HepG2 (cell line): ENCODE data around the gene SCAPER. TPM values are rescaled to one million over a fixed set of nuclear protein-coding genes. Genes with fewer than 3 reads are reported as not detected.
A peak's percentile ranks its signal among the peaks of the same experiment; 100 is the strongest.

Experiments
- ATAC-seq: fragments of 200-7000 bp; cut with Tn5 transposase; 3 replicates; pipeline ENCODE4 v1.9.1; 2020; ENCODE audit warnings: mild to moderate bottlenecking, moderate library complexity
- BruUV-seq: library from RNA; stranded (reverse); fragments of 400-500 nt; replicated peaks from 2 replicates; lab custom pipeline; 2021; lab: Mats Ljungman, UMichigan
- CTCF ChIA-PET: fragments of 300-600 bp; formaldehyde crosslinking; extraction: SDS; loops from one replicate; lab custom pipeline; 2021; ENCODE audit warnings: low total read pairs, inconsistent platforms, low intra/inter-chr PET ratio; lab: Yijun Ruan, JAX
- POLR2A ChIA-PET: fragments of 350-600 bp; sonication (Branson Sonifier 250); formaldehyde crosslinking; loops from one replicate; lab custom pipeline; 2020; ENCODE audit warnings: antibody characterized with exemption, inconsistent platforms; lab: Yijun Ruan, JAX
- DNase-seq: peaks from one replicate; pipeline ENCODE4 v3.0.0-alpha.2; 2015; ENCODE audit warnings: low spot score
- FAIRE-seq: peaks from 3 replicates; lab custom pipeline; 2011; peaks lifted over from hg19 to GRCh38; lab: Jason Lieb, UNC
- H2AFZ ChIP-seq: one replicate; pipeline ENCODE4 v1.6.1; 2011; ENCODE audit warnings: low read length, inconsistent platforms
- H3K27ac ChIP-seq: fragments of 300-600 bp; 3 replicates; pipeline ENCODE4 v1.8.0; 2011; ENCODE audit warnings: mixed run types, mild to moderate bottlenecking, mixed read lengths, low read length, inconsistent platforms; ENCODE audit not compliant: insufficient read depth; ENCODE audit errors: extremely low read length
- H3K27me3 ChIP-seq, 2 experiments: fragments of 200-600 bp in 1 of 2; 2 replicates in 1 of 2; 3 replicates in 1 of 2; pipeline versions ENCODE4 v1.6.0 to v1.8.0; 2011; ENCODE audit warnings: low read length in 2 of 2, mild to moderate bottlenecking in 2 of 2, moderate library complexity in 2 of 2, inconsistent platforms in 1 of 2; ENCODE audit not compliant: insufficient read depth in 2 of 2, control insufficient read depth in 1 of 2
- H3K36me3 ChIP-seq, 2 experiments: fragments of 200-600 bp in 1 of 2; replicated peaks in 1 of 2; 2 replicates in 1 of 2; 3 replicates in 1 of 2; pipeline versions ENCODE4 v1.5.1 to v1.8.0; 2011; ENCODE audit warnings: low read length in 2 of 2, inconsistent platforms in 1 of 2; ENCODE audit not compliant: insufficient read depth in 2 of 2, control insufficient read depth in 1 of 2
- H3K4me1 ChIP-seq: 2 replicates; pipeline ENCODE4 v1.5.1; 2012; ENCODE audit warnings: low read length, inconsistent platforms; ENCODE audit not compliant: insufficient read depth
- H3K4me2 ChIP-seq: 2 replicates; pipeline ENCODE4 v1.6.0; 2011; ENCODE audit warnings: low read depth, low read length, inconsistent platforms
- H3K4me3 ChIP-seq, 3 experiments: fragments of 200-600 bp in 1 of 3; sonication (generic), shearing (Covaris generic) in 1 of 3; replicated peaks in 1 of 3; 2 replicates each; pipeline ENCODE4 v1.5.1; 2011 to 2016; ENCODE audit warnings: low read length in 3 of 3, inconsistent platforms in 2 of 3, low read depth in 2 of 3, mild to moderate bottlenecking in 2 of 3, control low read depth in 1 of 3, mixed read lengths in 1 of 3; ENCODE audit not compliant: insufficient read depth in 1 of 3
- H3K79me2 ChIP-seq: one replicate; pipeline ENCODE4 v1.6.1; 2011; ENCODE audit warnings: low read length, inconsistent platforms; ENCODE audit not compliant: insufficient read depth
- H3K9ac ChIP-seq: 2 replicates; pipeline ENCODE4 v1.6.0; 2011; ENCODE audit warnings: mild to moderate bottlenecking, low read depth, low read length, inconsistent platforms; ENCODE audit not compliant: insufficient read depth
- H3K9me3 ChIP-seq: 2 replicates; pipeline ENCODE4 v1.5.1; 2012; ENCODE audit warnings: mild to moderate bottlenecking, low read length
- H4K20me1 ChIP-seq: 2 replicates; pipeline ENCODE4 v1.6.0; 2011; ENCODE audit warnings: inconsistent platforms, mild to moderate bottlenecking, low read length, moderate library complexity; ENCODE audit not compliant: insufficient read depth
- ATF2 ChIP-seq: sonication (generic); formaldehyde crosslinking; IDR thresholded peaks from 2 replicates; pipeline ENCODE4 v1.4.0; 2020; ENCODE audit warnings: missing genetic modification reagents
- DMAP1 ChIP-seq: IDR thresholded peaks from 2 replicates; pipeline ENCODE4 v1.6.1; 2016
- GLI4 ChIP-seq: sonication (generic); formaldehyde crosslinking; IDR thresholded peaks from 2 replicates; pipeline ENCODE4 v1.5.1; 2020; ENCODE audit warnings: missing genetic modification reagents, mild to moderate bottlenecking, moderate library complexity, borderline replicate concordance
- LBX2 ChIP-seq: sonication (generic); formaldehyde crosslinking; IDR thresholded peaks from 2 replicates; pipeline ENCODE4 v1.5.0; 2020; ENCODE audit warnings: missing genetic modification reagents, mild to moderate bottlenecking, borderline replicate concordance
- MAFG ChIP-seq: sonication (generic); formaldehyde crosslinking; IDR thresholded peaks from 2 replicates; pipeline ENCODE4 v1.5.1; 2020; ENCODE audit warnings: mild to moderate bottlenecking, missing genetic modification reagents
- MTA1 ChIP-seq: sonication (generic); formaldehyde crosslinking; IDR thresholded peaks from 2 replicates; pipeline ENCODE4 v1.4.0; 2020; ENCODE audit warnings: missing genetic modification reagents, mild to moderate bottlenecking, borderline replicate concordance
- PHB2 ChIP-seq: fragments of 450-650 bp; IDR thresholded peaks from 2 replicates; pipeline ENCODE4 v1.6.1; 2018; ENCODE audit not compliant: partially characterized antibody
- RBAK ChIP-seq: sonication (generic); formaldehyde crosslinking; IDR thresholded peaks from 2 replicates; pipeline ENCODE4 v1.5.1; 2020; ENCODE audit warnings: mild to moderate bottlenecking, missing genetic modification reagents
- RFXANK ChIP-seq: IDR thresholded peaks from 2 replicates; pipeline ENCODE4 v1.6.1; 2016
- SKI ChIP-seq: fragments of 450-650 bp; IDR thresholded peaks from one replicate; pipeline ENCODE4 v1.6.1; 2018; ENCODE audit warnings: mild to moderate bottlenecking; ENCODE audit not compliant: partially characterized antibody
- TARDBP ChIP-seq: sonication (generic); formaldehyde crosslinking; IDR thresholded peaks from 2 replicates; pipeline ENCODE4 v1.8.0; 2022; ENCODE audit warnings: mild to moderate bottlenecking, missing genetic modification reagents
- ZBTB25 ChIP-seq: IDR thresholded peaks from 2 replicates; pipeline ENCODE4 v1.6.1; 2018; ENCODE audit warnings: missing genetic modification reagents
- ZBTB37 ChIP-seq: sonication (generic); formaldehyde crosslinking; IDR thresholded peaks from 2 replicates; pipeline ENCODE4 v1.4.0; 2020; ENCODE audit warnings: mild to moderate bottlenecking, missing genetic modification reagents
- ZBTB8A ChIP-seq: sonication (generic); formaldehyde crosslinking; IDR thresholded peaks from 2 replicates; pipeline ENCODE4 v1.4.0; 2020; ENCODE audit warnings: mild to moderate bottlenecking, low read depth, missing genetic modification reagents, borderline replicate concordance
- ZMAT5 ChIP-seq: sonication (generic); formaldehyde crosslinking; IDR thresholded peaks from 2 replicates; pipeline ENCODE4 v1.5.0; 2020; ENCODE audit warnings: mild to moderate bottlenecking, low read depth, missing genetic modification reagents, borderline replicate concordance
- ZNF136 ChIP-seq: sonication (generic); formaldehyde crosslinking; IDR thresholded peaks from 2 replicates; pipeline ENCODE4 v1.8.1; 2022; ENCODE audit warnings: low read depth, mild to moderate bottlenecking, moderate library complexity, missing genetic modification reagents
- ZNF414 ChIP-seq: sonication (generic); formaldehyde crosslinking; IDR thresholded peaks from 2 replicates; pipeline ENCODE4 v1.5.0; 2020; ENCODE audit warnings: missing genetic modification reagents
- ZNF549 ChIP-seq: sonication (generic); formaldehyde crosslinking; IDR thresholded peaks from 2 replicates; pipeline ENCODE4 v1.5.0; 2020; ENCODE audit warnings: missing genetic modification reagents
- ZNF567 ChIP-seq: sonication (generic); formaldehyde crosslinking; IDR thresholded peaks from 2 replicates; pipeline ENCODE4 v1.8.1; 2023; ENCODE audit warnings: mild to moderate bottlenecking, missing genetic modification reagents, borderline replicate concordance
- ZNF775 ChIP-seq: sonication (generic); formaldehyde crosslinking; IDR thresholded peaks from 2 replicates; pipeline ENCODE4 v1.4.0; 2020; ENCODE audit warnings: missing genetic modification reagents, mild to moderate bottlenecking, moderate library complexity, borderline replicate concordance
- WGBS: methylation state at CpG from one replicate; pipeline ENCODE4 v1.1.6; 2017; ENCODE audit warnings: low lambda C conversion rate; 5-methylcytosine and 5-hydroxymethylcytosine counted together
- in situ Hi-C: cut with HindIII; loops from 2 replicates; pipeline ENCODE4 v1.10.0; 2017; ENCODE audit warnings: low pct_unique_long_range_greater_than_20kb; ENCODE audit not compliant: extremely low pct_ligation_motif_present
- intact Hi-C: fragments of 100-400 bp; cut with micrococcal nuclease; formaldehyde crosslinking; loops from one replicate; pipeline ENCODE4 v1.10.0; 2022; ENCODE audit not compliant: unreplicated experiment
- polyA plus RNA-seq, 8 experiments: library from polyadenylated mRNA; depleted of rRNA in 3 of 8; stranded (reverse) in 7 of 8; unstranded in 1 of 8; fragments of >200 nt; fragmentation: Illumina TruSeq in 4 of 8; extraction: Trizol in 4 of 8; gene quantifications; 2 replicates each; pipeline versions ENCODE4 v1.2.1 to v1.2.3, GENCODE V29; 2011 to 2016; ENCODE audit warnings: low read depth in 4 of 8, missing spikeins in 1 of 8, mixed read lengths in 1 of 8; ENCODE audit not compliant: insufficient read depth in 1 of 8
- total RNA-seq, 5 experiments: library from RNA; depleted of rRNA; stranded (reverse); fragments of >200 nt; fragmentation: Illumina TruSeq; extraction: Trizol; gene quantifications; 2 replicates each; pipeline ENCODE4 v1.2.3, GENCODE V29; 2016; ENCODE audit warnings: low read depth in 1 of 5

The SCAPER gene
- total and polyA plus RNA-seq, 2 of the 13 experiments (the other 11 are each of a cell fraction or from before 2014, with no cell fraction given): 4.3 to 10.5 TPM

GRCh38 chr15:76312540-76313174 is 592.5 kb downstream of the SCAPER start:
- FAIRE-seq (no peak), DNase-seq (peak; percentile 75), ATAC-seq (peak; percentile 13)
- Histone ChIP-seq H2AFZ (peak overlapping the region; percentile 16), H3K36me3 (no peaks in the 10 kb centered on the region), H3K79me2 (peaks cover 34% of the 10 kb centered on the region), H3K27ac (peak overlapping the region; percentile 30), H3K9ac (peak overlapping the region; percentile 49), H3K4me2 (peak overlapping the region; percentile 89), H3K4me1 (peaks cover 54% of the 10 kb centered on the region), H4K20me1 (peaks cover 30% of the 10 kb centered on the region), H3K4me3 (peak overlapping the region; percentile 9 to 55 (median 32); a peak in 5 of 6 replicates), H3K9me3 (no peaks in the 10 kb centered on the region), H3K27me3 (no peaks in the 10 kb centered on the region; a peak in 1 of 5 replicates)
- ChIA-PET CTCF (no interaction called here), POLR2A (interaction anchor here (0.7 to 5.9 kb wide), 4 partner anchors 11 to 33 kb away, joined by 3 to 132 read pairs (median 12); partner anchors contain the start of gene ISL2)
- BruUV-seq: TSS peak; percentile 83
- intact Hi-C loops: no loop called here
- in situ Hi-C loops: no loop called here
- WGBS: 9% methylated on average over 7 of the region's 7 CpGs
- TF ChIP-seq RBAK: no peak
- no peak for TF ChIP-seq PHB2
- TF ChIP-seq ZNF549 (CRISPR knock-in tag): no peak
- no peak for TF ChIP-seq MTA1
- TF ChIP-seq SKI: no peak
- TF ChIP-seq ZBTB37 (CRISPR knock-in tag): no peak
- TF ChIP-seq TARDBP: peak; percentile 39; the same call in 1 of the 2 replicates
- no peak for TF ChIP-seq RFXANK
- no peak for TF ChIP-seq DMAP1
- TF ChIP-seq ZNF775 (CRISPR knock-in tag): no peak
- TF ChIP-seq ZNF567: no peak
- no peak for TF ChIP-seq GLI4 (CRISPR knock-in tag)
- TF ChIP-seq ZBTB25 (CRISPR knock-in tag): no peak
- TF ChIP-seq MAFG (CRISPR knock-in tag): no peak
- 0 out of 2 replicates have a peak, but pooled peaks have one; percentile 30 for TF ChIP-seq ATF2
- TF ChIP-seq ZBTB8A (CRISPR knock-in tag): no peak
- TF ChIP-seq ZMAT5 (CRISPR knock-in tag): no peak
- TF ChIP-seq ZNF414 (CRISPR knock-in tag): no peak
- no peak for TF ChIP-seq ZNF136 (CRISPR knock-in tag)
- TF ChIP-seq LBX2 (CRISPR knock-in tag): no peak
